K562 (cell line): ENCODE data around the gene DHRS4L2. TPM values are rescaled to one million over a fixed set of nuclear protein-coding genes. Genes with fewer than 3 reads are reported as not detected.

Experiments
- BCLAF1 ChIP-seq, 2 experiments: fragments of 450-650 bp in 1 of 2; IDR thresholded peaks; 2 replicates each; pipeline ENCODE4 v1.6.1; 2011 to 2017; ENCODE audit warnings: low read depth in 2 of 2, antibody characterized with exemption in 1 of 2, borderline replicate concordance in 1 of 2, low read length in 1 of 2, mild to moderate bottlenecking in 1 of 2, mixed read lengths in 1 of 2; ENCODE audit not compliant: control insufficient read depth in 1 of 2
- E2F6 ChIP-seq, 2 experiments: IDR thresholded peaks; 2 replicates each; pipeline ENCODE4 v1.6.1; 2011; ENCODE audit warnings: borderline replicate concordance in 1 of 2, control low read depth in 1 of 2, low read depth in 1 of 2, low read length in 1 of 2, mild to moderate bottlenecking in 1 of 2, mixed read lengths in 1 of 2, moderate library complexity in 1 of 2; ENCODE audit not compliant: insufficient read depth in 1 of 2, insufficient read length in 1 of 2, poor library complexity in 1 of 2, severe bottlenecking in 1 of 2; ENCODE audit errors: extremely low read depth in 1 of 2
- FIP1L1 ChIP-seq: fragments of 200-400 bp; formaldehyde crosslinking; IDR thresholded peaks from 2 replicates; pipeline ENCODE4 v1.6.1; 2018; ENCODE audit warnings: mild to moderate bottlenecking, low read depth, low read length; ENCODE audit not compliant: poor library complexity, severe bottlenecking
- FOXO4 ChIP-seq: fragments of 450-650 bp; formaldehyde crosslinking; IDR thresholded peaks from 2 replicates; pipeline ENCODE4 v1.4.0; 2020; ENCODE audit warnings: mild to moderate bottlenecking, moderate library complexity
- GTF2A2 ChIP-seq: IDR thresholded peaks from 2 replicates; pipeline ENCODE4 v1.6.1; 2016; ENCODE audit warnings: mild to moderate bottlenecking, missing genetic modification characterization, missing compliant biosample characterization
- HBP1 ChIP-seq: fragments of 450-650 bp; formaldehyde crosslinking; IDR thresholded peaks from 2 replicates; pipeline ENCODE4 v1.4.0; 2022; ENCODE audit warnings: missing genetic modification characterization
- JUND ChIP-seq, 2 experiments: IDR thresholded peaks; 2 replicates in 1 of 2; 3 replicates in 1 of 2; pipeline ENCODE4 v1.6.1; 2011; ENCODE audit warnings: borderline replicate concordance in 2 of 2, low read depth in 2 of 2, low read length in 2 of 2, improper control_type of control experiment in 1 of 2, missing biosample characterization in 1 of 2, missing genetic modification characterization in 1 of 2, missing genetic modification reagents in 1 of 2
- KAT2B ChIP-seq: IDR thresholded peaks from one replicate; pipeline ENCODE4 v1.6.1; 2012; ENCODE audit warnings: low read depth, mild to moderate bottlenecking, control low read depth, inconsistent platforms, low read length, moderate library complexity
- PHB2 ChIP-seq: fragments of 450-650 bp; IDR thresholded peaks from 2 replicates; pipeline ENCODE4 v1.6.1; 2017; ENCODE audit warnings: low read depth
- PURB ChIP-seq: sonication (generic); formaldehyde crosslinking; IDR thresholded peaks from 2 replicates; pipeline ENCODE4 v1.9.0; 2021; ENCODE audit warnings: low read depth, mild to moderate bottlenecking, missing genetic modification reagents
- STAG1 ChIP-seq: sonication (generic); formaldehyde crosslinking; IDR thresholded peaks from 2 replicates; pipeline ENCODE4 v1.5.0; 2020; ENCODE audit warnings: missing genetic modification reagents, borderline replicate concordance
- STAT5B ChIP-seq: fragments of 250-450 bp; sonication (Bioruptor Pico); IDR thresholded peaks from 2 replicates; pipeline ENCODE4 v1.8.0; 2021; ENCODE audit warnings: mild to moderate bottlenecking, inconsistent platforms
- XRCC5 ChIP-seq: fragments of 200-400 bp; formaldehyde crosslinking; IDR thresholded peaks from 2 replicates; pipeline ENCODE4 v1.6.1; 2017; ENCODE audit warnings: low read depth, mild to moderate bottlenecking, low read length
- YY1 ChIP-seq, 3 experiments: IDR thresholded peaks; 2 replicates each; pipeline ENCODE4 v1.6.1; 2011; ENCODE audit warnings: low read length in 2 of 3, mild to moderate bottlenecking in 2 of 3, moderate library complexity in 2 of 3, borderline replicate concordance in 1 of 3, control low read depth in 1 of 3, low read depth in 1 of 3; ENCODE audit not compliant: insufficient read depth in 3 of 3, insufficient replicate concordance in 2 of 3, control insufficient read depth in 1 of 3, insufficient read length in 1 of 3; ENCODE audit errors: extremely low read depth in 1 of 3
- ZNF165 ChIP-seq: fragments of 250-450 bp; sonication (Bioruptor Pico); IDR thresholded peaks from 2 replicates; pipeline ENCODE4 v1.4.0; 2020; ENCODE audit warnings: borderline replicate concordance
- ZNF316 ChIP-seq: fragments of 450-650 bp; IDR thresholded peaks from 2 replicates; pipeline ENCODE4 v1.6.1; 2016
- ZNF644 ChIP-seq: fragments of 200-800 bp; sonication (Bioruptor generic); IDR thresholded peaks from 2 replicates; pipeline ENCODE4 v1.6.1; 2016; ENCODE audit warnings: low read depth, missing genetic modification characterization, missing compliant biosample characterization
- ZSCAN29 ChIP-seq: fragments of 450-650 bp; IDR thresholded peaks from 2 replicates; pipeline ENCODE4 v1.6.1; 2017
- polyA plus RNA-seq, 8 experiments: library from polyadenylated mRNA; depleted of rRNA in 4 of 8; stranded (reverse) in 5 of 8; unstranded in 3 of 8; fragments of >200 nt; fragmentation: Nextera tagmentation in 2 of 8; fragmentation: Illumina TruSeq in 1 of 8; extraction: Ambion mirVana in 2 of 8; extraction: Trizol in 1 of 8; gene quantifications; 2 replicates each; pipeline versions ENCODE4 v1.2.1 to v1.2.3, GENCODE V29; 2011 to 2014; ENCODE audit warnings: inconsistent platforms in 1 of 8, missing spikeins in 1 of 8
- total RNA-seq, 7 experiments: library from RNA; depleted of rRNA in 6 of 7; stranded (reverse); fragments of >200 nt in 6 of 7; fragmentation: Illumina TruSeq in 2 of 7; extraction: Trizol in 2 of 7; gene quantifications; 2 replicates each; pipeline versions ENCODE4 v1.2.1 to v1.2.3, GENCODE V29; 2011 to 2021; ENCODE audit warnings: low replicate concordance in 1 of 7

The DHRS4L2 gene
- total and polyA plus RNA-seq, 9 of the 15 experiments (the other 6 are each of a cell fraction or from before 2014, with no cell fraction given): 2.3 to 13.7 (median 8.1) TPM

- TF ChIP-seq BCLAF1 (IDR thresholded peaks at IDR 0.05; ENCODE audit: borderline replicate concordance in 1 of 2, control insufficient read depth in 1 of 2, low read depth in 2 of 2, low read length in 1 of 2) (no peak), FIP1L1 (no peak), KAT2B (no peak), FOXO4 (no peak), HBP1 (CRISPR knock-in tag) (no peak), STAT5B (CRISPR knock-in tag) (peak; percentile 25; the same call in 1 of the 2 replicates), E2F6 (IDR thresholded peaks at IDR 0.05; ENCODE audit: borderline replicate concordance in 1 of 2, extremely low read depth in 1 of 2, insufficient read depth in 1 of 2, insufficient read length in 1 of 2, low read depth in 1 of 2, low read length in 1 of 2, poor library complexity in 1 of 2, severe bottlenecking in 1 of 2) (no peak), ZNF644 (tag) (0 out of 2 replicates have a peak, but pooled peaks have one; percentile 33), XRCC5 (no peak), GTF2A2 (tag) (no peak), PURB (no peak), PHB2 (no peak), YY1 (IDR thresholded peaks at IDR 0.05; ENCODE audit: borderline replicate concordance in 1 of 3, control insufficient read depth in 1 of 3, extremely low read depth in 1 of 3, insufficient read depth in 3 of 3, insufficient read length in 1 of 3, insufficient replicate concordance in 2 of 3, low read depth in 1 of 3, low read length in 2 of 3) (no peak), ZNF316 (no peak), STAG1 (CRISPR knock-in tag) (no peak), ZSCAN29 (no peak), JUND (IDR thresholded peaks at IDR 0.05; ENCODE audit: borderline replicate concordance, low read depth, low read length) (0 out of 2 replicates have a peak, but pooled peaks have one; percentile 6), JUND (tag; IDR thresholded peaks at IDR 0.05; ENCODE audit: borderline replicate concordance, low read depth, low read length) (peak; percentile 81; the same call in 2 of the 3 replicates), ZNF165 (CRISPR knock-in tag) (no peak)
These were observed 49.0 kb upstream of the DHRS4L2 start (continued) for GRCh38 chr14:23939607-23940326.
